DMS153 treated with DMSO at 0.1 percent for 48 hours (cell line): ENCODE data around the gene ZNF132.
A peak's percentile ranks its signal among the peaks of the same experiment; 100 is the strongest.
"Not testable (repeated sequence)": the region's sequence is repeated elsewhere in the genome, so short reads cannot be mapped to it uniquely, and the experiment has no call there.

ENCODE experiments used
- DNase-seq: peaks from one replicate; lab custom pipeline; 2025; ENCODE audit not compliant: unreplicated experiment; lab: John Stamatoyannopoulos, UW

The ZNF132 gene

GRCh38 chr19:58439576-58440554 lies at the start of gene ZNF132:
Gene ZNF132 (minus strand): TSS chr19:58440153. CDS start chr19:58439821, 332 bp downstream.
- peak; percentile 92 for DNase-seq

GRCh38 chr19:58484349-58484748 lies 44.4 kb upstream of the ZNF132 start:
- not testable (repeated sequence) for DNase-seq

GRCh38 chr19:58483776-58484175 lies 43.8 kb upstream of the ZNF132 start:
- DNase-seq: no peak

GRCh38 chr19:58482372-58482771 lies 42.4 kb upstream of the ZNF132 start:
- no peak for DNase-seq

DNA sequence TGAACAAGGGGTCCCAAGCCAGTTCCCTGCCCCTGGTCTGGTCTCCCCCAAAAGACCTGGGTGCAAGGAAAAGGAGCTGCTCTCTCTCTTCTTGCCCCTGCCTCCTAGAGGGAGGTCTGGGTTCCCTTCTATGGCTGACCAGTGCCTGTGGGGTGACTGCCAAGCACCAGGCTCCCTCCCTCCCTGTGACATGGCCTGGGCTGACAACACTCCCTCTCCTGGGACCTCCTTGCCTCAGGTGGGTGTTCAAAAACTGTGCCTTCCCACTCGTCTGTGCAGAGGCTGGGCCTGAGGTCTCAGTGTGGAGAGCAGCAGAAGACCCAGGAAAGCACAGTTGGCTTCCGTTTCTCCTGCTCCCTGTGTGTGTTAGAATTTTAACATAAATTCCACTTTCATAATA lies 40.9 kb upstream of the ZNF132 start:
- DNase-seq: no peak

DNA sequence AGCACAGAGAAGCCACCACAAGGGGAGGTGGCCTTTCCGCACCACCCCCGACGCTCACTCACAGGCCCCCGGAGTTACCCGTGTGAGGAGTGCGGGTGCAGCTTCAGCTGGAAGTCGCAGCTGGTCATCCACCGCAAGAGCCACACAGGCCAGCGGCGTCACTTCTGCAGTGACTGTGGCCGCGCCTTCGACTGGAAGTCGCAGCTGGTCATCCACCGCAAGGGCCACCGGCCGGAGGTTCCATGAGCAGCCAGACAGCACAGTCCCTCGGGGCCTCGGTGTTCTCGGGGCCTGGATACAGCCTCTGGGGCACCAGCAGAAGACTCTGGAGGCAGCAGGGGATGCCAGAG lies 40.5 kb upstream of the ZNF132 start:
- no peak for DNase-seq

DNA sequence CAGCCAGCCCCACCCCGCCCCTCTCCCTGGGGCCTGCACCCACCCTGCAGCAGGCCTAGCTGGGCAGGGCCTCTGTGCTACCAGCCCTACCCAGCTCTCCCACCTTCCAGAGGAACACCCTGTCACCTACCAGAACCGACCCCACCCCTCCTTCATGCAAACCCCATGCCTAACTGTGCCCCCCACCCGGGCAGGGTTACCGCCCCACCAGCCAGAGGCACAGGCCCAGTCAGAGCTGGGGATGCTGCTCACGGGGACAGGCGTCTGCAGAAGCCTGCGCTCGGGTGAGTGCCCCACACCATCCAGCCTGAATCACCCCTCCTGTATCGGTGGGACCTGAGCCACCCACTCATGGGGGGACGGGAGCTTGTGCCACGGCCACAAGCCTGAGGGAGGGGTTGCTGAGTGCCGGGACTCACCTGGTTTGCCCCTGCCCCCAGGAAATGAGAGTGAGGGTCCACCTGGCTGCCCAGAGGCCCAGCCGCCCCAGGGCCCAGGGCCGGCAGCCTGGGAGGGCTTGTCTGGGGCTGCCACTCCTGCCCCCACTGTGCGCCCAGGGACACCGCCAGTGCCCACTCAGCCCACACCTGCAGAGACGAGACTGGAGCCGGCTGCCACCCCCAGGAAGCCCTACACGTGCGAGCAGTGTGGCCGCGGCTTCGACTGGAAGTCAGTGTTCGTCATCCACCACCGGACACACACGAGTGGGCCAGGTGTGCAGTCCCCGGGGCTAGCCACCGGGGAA lies 40.0 kb upstream of the ZNF132 start:
- no peak for DNase-seq

DNA sequence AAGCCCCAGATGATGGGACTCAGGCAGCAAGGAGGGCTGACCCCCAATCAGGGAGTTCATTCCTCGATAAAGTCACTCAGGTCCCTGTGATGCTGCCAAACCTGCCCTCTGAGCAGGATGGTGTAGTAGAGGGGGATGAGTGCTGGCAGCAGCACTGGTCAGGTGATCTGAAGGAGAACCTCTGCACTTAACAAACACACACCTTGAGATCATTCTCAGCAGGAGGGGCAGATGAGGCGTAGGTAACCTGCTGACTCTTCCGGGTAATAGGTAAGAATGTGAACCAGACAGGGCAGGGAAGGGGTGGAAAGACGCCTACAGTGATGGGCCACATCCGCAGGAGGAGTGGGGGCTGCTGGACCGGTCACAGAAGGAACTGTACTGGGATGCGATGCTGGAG lies 39.4 kb upstream of the ZNF132 start:
- no peak for DNase-seq

GRCh38 chr19:58477871-58478270 lies 37.9 kb upstream of the ZNF132 start:
- DNase-seq: no peak

- no peak for DNase-seq
Measured at GRCh38 chr19:58477130-58477529, 37.2 kb upstream of the ZNF132 start.

- no peak for DNase-seq
Measured at GRCh38 chr19:58476498-58477015, 36.6 kb upstream of the ZNF132 start.

- peak; percentile 91 for DNase-seq
Measured at GRCh38 chr19:58475714-58476497, 36.0 kb upstream of the ZNF132 start, which contains the start of gene ZNF446. Gene ZNF446 (plus strand): TSS chr19:58476352. CDS start chr19:58477219, 867 bp downstream.

DNA sequence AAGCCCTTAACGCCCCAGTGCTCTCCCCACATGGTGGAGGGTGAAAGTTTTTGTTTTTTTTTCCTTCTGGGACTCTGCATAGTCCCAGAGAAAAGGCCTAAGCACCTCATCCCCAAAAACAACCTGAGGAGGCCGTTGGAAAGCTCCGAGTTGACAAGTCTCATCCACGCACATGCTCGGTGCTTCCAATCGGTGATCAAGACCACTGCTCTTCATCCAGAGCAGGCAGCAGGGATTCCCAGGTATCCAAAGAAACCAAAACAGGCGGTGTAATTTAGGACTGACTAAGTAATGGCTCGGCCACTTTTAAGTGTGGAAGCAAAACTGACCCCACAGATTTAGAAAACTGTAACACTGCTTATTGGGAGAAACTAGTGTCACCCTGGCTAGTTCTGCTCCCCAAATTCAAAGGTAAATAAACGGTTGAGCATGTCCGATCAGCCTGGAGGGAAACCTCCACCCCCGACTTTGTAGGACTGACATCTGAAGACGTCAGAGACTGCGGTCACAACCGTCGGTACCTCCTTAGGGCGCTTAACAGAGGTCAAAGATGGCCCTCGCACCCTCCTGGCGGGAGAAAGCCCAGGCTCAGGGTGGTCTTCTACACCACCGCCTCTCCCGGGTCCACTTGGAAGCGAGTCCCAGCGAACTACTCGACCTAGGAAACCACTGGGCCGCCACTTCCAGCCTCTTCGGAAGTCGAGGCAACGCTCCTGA lies 35.2 kb upstream of the ZNF132 start:
- DNase-seq: no peak

DNA sequence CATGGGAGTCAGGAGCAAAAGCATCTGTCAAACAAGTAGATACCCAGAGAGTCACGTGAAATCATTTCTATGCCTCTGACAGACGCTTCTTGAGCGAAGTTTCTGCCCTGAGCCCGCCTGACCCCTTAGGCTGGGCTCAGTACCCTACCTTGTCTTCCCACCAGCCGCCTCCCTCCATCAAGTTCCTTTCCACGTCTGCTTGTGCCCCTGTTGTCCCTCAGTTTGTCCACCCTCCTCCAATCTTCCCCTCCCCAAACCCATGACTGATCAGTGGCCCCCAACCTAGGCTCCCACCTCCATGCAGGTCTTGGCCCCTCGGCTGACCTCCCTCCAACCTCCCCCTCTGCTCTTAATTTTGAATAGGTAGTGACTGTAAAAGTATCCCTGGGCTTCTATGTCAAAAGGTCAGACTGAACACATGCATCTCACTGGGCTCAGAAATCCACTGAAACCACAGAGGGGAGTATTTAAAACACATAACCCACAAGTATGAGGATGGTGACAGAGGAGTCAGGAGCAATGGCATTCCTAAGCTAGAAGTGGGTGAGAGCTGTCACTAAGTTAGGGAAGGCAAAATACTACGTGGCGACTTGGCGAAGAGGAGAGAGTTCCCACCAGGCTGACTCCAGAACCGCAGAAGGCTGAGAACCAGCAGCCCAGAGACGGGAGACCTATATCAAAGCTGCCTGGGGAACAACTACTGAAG lies 34.5 kb upstream of the ZNF132 start:
- no peak for DNase-seq

DNA sequence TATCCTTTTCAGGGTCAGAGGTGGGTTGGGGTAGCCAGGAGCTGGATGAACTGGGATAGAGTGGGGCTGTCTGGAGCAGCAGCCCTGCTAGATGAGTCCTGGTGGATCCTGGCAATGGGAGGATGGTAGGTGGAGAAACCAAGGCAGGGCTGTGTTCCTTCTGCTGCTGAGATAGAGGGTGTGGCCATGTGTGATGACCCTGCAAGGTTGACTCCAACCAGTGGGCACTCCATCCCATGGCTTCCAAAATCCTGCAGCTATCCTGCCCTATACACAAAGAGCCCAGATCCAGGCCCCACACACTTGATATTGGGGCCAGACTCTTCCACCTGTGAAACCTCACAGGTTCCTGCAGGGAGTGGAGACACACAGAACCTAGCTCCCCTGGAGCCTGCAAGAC lies 33.8 kb upstream of the ZNF132 start:
- DNase-seq: no peak

GRCh38 chr19:58471736-58472135 lies 31.8 kb upstream of the ZNF132 start:
- DNase-seq: no peak

- not testable (repeated sequence) for DNase-seq
Measured at GRCh38 chr19:58470837-58471543, 31.0 kb upstream of the ZNF132 start.

GRCh38 chr19:58469241-58470013 lies 29.5 kb upstream of the ZNF132 start:
- no peak for DNase-seq
